PFSK-1 (cell line): ENCODE data around the gene CABLES1.

ENCODE experiments used
- FOXP2 ChIP-seq: optimal IDR thresholded peaks from 2 replicates; pipeline ENCODE3; 2011; ENCODE audit warnings: borderline replicate concordance, control low read depth, inconsistent platforms; ENCODE audit not compliant: insufficient read depth; ENCODE audit errors: extremely low read length, extremely low read depth
- POLR2AphosphoS5 ChIP-seq: IDR thresholded peaks from 2 replicates; pipeline ENCODE4 v1.6.1; 2012; ENCODE audit warnings: low read depth, mild to moderate bottlenecking, control low read depth, low read length, moderate library complexity
- REST ChIP-seq, 2 experiments: IDR thresholded peaks; 2 replicates each; pipeline versions ENCODE4 v1.6.1 to v1.8.0; 2011 to 2012; ENCODE audit warnings: low read depth in 2 of 2, low read length in 2 of 2, control low read depth in 1 of 2, inconsistent platforms in 1 of 2, mild to moderate bottlenecking in 1 of 2, moderate library complexity in 1 of 2; ENCODE audit not compliant: insufficient read depth in 1 of 2
- SIN3A ChIP-seq: IDR thresholded peaks from 2 replicates; pipeline ENCODE4 v1.6.1; 2012; ENCODE audit warnings: mild to moderate bottlenecking, low read length, moderate library complexity, borderline replicate concordance; ENCODE audit not compliant: insufficient read depth
- TAF1 ChIP-seq: IDR thresholded peaks from 2 replicates; pipeline ENCODE4 v1.6.1; 2012; ENCODE audit warnings: low read length, control low read depth, borderline replicate concordance; ENCODE audit not compliant: insufficient read depth

CABLES1 gene

GRCh38 chr18:23183411-23184150 is 48.3 kb downstream of the CABLES1 start:
- TF ChIP-seq FOXP2: no peak
- TF ChIP-seq POLR2AphosphoS5: no peak
- no peak for TF ChIP-seq REST (IDR thresholded peaks at IDR 0.05; ENCODE audit: insufficient read depth in 1 of 2, low read depth in 2 of 2, low read length in 2 of 2)
- no peak for TF ChIP-seq SIN3A
- no peak for TF ChIP-seq TAF1

DNA sequence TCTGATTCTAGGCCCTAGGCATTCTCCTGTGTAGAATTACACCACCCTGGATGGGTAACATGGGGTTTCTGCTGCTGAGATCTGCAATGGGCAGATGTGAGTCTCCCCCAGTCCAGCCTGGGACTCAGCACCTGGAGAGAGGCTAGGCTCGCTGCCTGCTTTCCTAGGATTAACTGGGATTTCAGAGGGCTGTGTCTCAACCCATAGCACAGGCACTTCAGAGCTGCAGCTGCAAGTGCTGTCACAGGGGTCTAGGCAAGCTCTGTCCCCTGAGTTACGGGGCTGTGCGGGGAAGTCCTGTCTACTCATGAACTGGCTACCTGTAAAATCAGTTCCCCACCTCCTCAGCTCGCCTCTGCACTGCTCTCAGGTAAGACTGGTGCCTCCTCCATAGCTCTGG is 51.5 kb downstream of the CABLES1 start:
- no peak for TF ChIP-seq FOXP2
- TF ChIP-seq POLR2AphosphoS5: no peak
- TF ChIP-seq TAF1: no peak
- TF ChIP-seq SIN3A: no peak
- TF ChIP-seq REST (IDR thresholded peaks at IDR 0.05; ENCODE audit: insufficient read depth in 1 of 2, low read depth in 2 of 2, low read length in 2 of 2): no peak

DNA sequence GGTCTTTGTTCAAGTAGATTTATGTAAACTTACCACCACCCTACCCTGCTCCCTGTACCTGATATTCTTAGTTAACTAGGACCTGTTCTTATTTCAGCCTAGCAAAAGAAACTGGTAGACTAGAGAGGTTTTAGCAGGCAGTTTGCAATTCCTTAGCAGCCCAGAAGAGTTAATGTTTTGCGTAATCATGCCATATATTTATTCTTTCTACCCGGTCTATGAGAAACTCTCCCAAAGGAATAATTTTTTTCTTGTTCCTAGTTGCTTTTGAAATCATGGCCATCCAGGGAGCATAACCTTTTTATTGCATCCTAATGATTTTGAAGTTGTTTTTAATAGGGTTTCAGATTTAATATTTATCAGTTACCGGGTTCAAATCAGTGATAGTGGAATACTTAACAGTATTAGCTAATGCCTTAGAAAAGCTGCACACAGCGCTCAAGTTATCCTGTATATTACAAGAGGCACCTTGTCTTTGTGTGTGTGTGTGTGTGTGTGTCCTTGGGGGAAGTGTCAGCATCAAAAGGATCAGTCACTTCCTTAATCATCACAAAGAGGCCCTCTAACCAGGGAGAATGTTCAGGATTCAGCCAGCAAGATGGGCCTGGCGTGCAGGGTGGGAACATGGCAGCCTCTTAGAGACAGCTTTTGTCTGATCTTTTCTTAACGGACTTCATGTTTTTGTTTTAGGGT is 52.9 kb downstream of the CABLES1 start:
- no peak for TF ChIP-seq POLR2AphosphoS5
- TF ChIP-seq REST (IDR thresholded peaks at IDR 0.05; ENCODE audit: insufficient read depth in 1 of 2, low read depth in 2 of 2, low read length in 2 of 2): no peak
- TF ChIP-seq TAF1: no peak
- no peak for TF ChIP-seq SIN3A
- TF ChIP-seq FOXP2: no peak

DNA sequence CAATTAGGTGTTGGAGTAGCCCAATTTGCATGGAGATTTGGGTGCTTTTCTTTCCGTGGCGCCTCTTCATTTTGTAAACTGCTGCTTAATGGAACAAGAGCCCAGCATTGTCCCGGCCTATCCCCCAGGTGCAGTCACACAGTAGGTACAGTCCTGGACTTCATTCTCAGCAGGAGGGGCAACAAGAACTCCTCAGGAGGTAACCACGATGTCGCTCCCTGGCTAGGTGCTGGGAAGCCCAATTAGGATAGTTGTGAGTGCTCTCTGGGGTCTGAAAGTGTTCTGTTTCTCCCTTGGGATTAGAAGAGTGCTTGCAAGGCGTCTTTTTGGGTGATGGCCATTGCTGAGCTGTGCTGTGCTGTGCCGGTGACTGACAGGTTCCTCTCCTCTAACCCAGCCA is 53.8 kb downstream of the CABLES1 start:
- TF ChIP-seq FOXP2 (no peak), TAF1 (no peak), POLR2AphosphoS5 (no peak), SIN3A (no peak), REST (IDR thresholded peaks at IDR 0.05; ENCODE audit: insufficient read depth in 1 of 2, low read depth in 2 of 2, low read length in 2 of 2) (no peak)
